Prostate gland (tissue), 2 donors: ENCODE measurements around the gene DCDC1. TPM values are rescaled to one million over a fixed set of nuclear protein-coding genes. Genes with fewer than 3 reads are reported as not detected.

Experiments
- DNase-seq: peaks from one replicate; pipeline ENCODE4 v3.0.0-alpha.2; 2019; ENCODE audit warnings: low spot score
- H3K27ac ChIP-seq, 2 donors: fragments of 200-600 bp; sonication (generic); 2 replicates each; pipeline ENCODE4 v1.5.1; 2017 to 2019
- H3K27me3 ChIP-seq: fragments of 200-600 bp; sonication (generic); replicated peaks from 2 replicates; pipeline ENCODE4 v1.5.1; 2019; ENCODE audit not compliant: insufficient read depth
- H3K36me3 ChIP-seq, 2 donors: fragments of 200-600 bp; sonication (generic); 1 replicate in 1 of 2; 2 replicates in 1 of 2; pipeline versions ENCODE4 v1.5.1 to v1.8.1; 2017 to 2019
- H3K4me1 ChIP-seq: fragments of 200-600 bp; sonication (generic); replicated peaks from 2 replicates; pipeline ENCODE4 v1.5.1; 2019
- H3K4me3 ChIP-seq, 2 donors: fragments of 200-600 bp; sonication (generic); 2 replicates each; pipeline ENCODE4 v1.5.1; 2017 to 2019
- H3K9me3 ChIP-seq: fragments of 200-600 bp; sonication (generic); 2 replicates; pipeline ENCODE4 v1.5.1; 2017
- POLR2A ChIP-seq: fragments of 450-650 bp; IDR thresholded peaks from one replicate; pipeline ENCODE4 v1.6.1; 2016; ENCODE audit warnings: antibody characterized with exemption, mild to moderate bottlenecking
- POLR2AphosphoS5 ChIP-seq: sonication (generic); formaldehyde crosslinking; IDR thresholded peaks from one replicate; pipeline ENCODE4 v1.6.1; 2017; ENCODE audit warnings: antibody characterized with exemption
- WGBS: methylation state at CpG from one replicate; pipeline ENCODE4 v1.1.5; 2018; 5-methylcytosine and 5-hydroxymethylcytosine counted together
- intact Hi-C: fragments of 100-400 bp; cut with DNase I; formaldehyde crosslinking; loops from one replicate; pipeline ENCODE4 v1.14.2; 2022
- total RNA-seq, 2 donors: library from RNA; depleted of rRNA; stranded (reverse); fragments of >200 nt; gene quantifications; one replicate each; pipeline ENCODE4 v1.1.0, GENCODE V29; 2016
- TF ChIP-seq, protein P1 (sequence below), 4 experiments: fragments of 200-600 bp in 2 of 4; fragments of 450-650 bp in 2 of 4; sonication (generic) in 2 of 4; IDR thresholded peaks; 1 replicate in 3 of 4; 2 replicates in 1 of 4; pipeline ENCODE4 v1.5.1; 2016 to 2019; ENCODE audit warnings: antibody characterized with exemption in 4 of 4, mild to moderate bottlenecking in 2 of 4, moderate library complexity in 2 of 4

Gene DCDC1
- total RNA-seq, 2 donors from 2014 or later: 0.36 to 2.5 TPM

DNA sequence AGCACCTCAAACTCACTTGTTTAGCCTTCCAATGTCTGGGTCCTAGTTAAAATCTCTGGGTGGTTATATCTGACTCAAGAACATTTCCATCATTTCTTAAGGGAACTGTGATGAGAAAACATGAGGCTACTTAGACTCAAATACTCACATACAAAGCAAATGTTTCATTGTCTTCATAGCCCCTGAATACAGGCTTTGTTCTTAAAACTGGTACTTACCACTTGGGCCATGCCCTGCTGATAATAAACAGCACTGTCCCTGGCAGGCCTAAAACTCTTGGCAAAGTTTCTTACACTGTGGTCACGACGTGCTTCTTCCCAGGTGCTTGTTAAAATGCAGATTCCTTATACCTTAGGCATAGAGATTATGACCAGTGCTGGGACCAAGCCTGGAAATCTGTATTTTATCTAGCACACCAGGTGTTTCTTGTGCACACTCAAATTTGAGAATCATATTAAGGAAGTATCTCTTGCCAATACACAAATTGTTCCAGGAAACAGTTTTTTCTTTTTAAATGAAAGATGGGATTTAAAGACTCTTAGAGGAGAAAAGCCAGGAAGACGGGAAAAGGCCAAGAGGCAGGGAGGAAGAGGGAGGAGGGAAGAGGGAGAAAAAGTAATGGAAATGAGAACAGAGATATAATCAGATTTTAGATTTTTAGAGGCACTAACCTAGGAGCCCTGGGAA lies 495.5 kb downstream of the DCDC1 start:
- 33% methylated on average over 3 of the region's 3 CpGs for WGBS
- Histone ChIP-seq H3K27me3 (no peaks in the 10 kb centered on the region), H3K27ac (no peak overlapping the region), H3K4me1 (no peaks in the 10 kb centered on the region), H3K4me3 (no peak overlapping the region), H3K9me3 (no peaks in the 10 kb centered on the region), H3K36me3 (no peaks in the 10 kb centered on the region)
- TF ChIP-seq, protein P1, sequence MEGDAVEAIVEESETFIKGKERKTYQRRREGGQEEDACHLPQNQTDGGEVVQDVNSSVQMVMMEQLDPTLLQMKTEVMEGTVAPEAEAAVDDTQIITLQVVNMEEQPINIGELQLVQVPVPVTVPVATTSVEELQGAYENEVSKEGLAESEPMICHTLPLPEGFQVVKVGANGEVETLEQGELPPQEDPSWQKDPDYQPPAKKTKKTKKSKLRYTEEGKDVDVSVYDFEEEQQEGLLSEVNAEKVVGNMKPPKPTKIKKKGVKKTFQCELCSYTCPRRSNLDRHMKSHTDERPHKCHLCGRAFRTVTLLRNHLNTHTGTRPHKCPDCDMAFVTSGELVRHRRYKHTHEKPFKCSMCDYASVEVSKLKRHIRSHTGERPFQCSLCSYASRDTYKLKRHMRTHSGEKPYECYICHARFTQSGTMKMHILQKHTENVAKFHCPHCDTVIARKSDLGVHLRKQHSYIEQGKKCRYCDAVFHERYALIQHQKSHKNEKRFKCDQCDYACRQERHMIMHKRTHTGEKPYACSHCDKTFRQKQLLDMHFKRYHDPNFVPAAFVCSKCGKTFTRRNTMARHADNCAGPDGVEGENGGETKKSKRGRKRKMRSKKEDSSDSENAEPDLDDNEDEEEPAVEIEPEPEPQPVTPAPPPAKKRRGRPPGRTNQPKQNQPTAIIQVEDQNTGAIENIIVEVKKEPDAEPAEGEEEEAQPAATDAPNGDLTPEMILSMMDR (IDR thresholded peaks at IDR 0.05): no peak
- TF ChIP-seq POLR2AphosphoS5 (no peak), POLR2A (no peak)
- intact Hi-C loops: no loop called here
- no peak for DNase-seq

DNA sequence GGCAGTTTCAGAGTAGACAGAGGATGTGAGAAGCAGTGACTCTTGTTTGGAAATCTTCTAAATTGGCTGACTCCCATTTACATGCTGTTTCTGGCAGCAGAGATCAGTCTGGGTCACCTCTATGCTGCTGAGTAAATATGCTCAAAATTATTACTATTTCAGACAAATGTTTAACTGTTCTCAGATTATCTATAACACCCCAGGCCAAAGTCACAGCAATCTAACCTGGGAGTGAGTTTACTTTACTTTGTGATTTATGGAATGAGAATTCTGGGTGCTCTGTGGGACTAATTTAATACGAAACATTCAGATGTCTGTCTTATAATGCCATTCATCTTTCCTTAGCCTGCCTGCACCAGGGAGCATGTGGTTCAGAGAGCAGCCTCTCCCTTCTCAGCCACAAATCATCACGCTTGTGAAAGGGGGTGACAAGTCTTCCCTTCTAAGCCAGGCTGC lies 500.9 kb downstream of the DCDC1 start:
- no peak overlapping the region for H3K27ac ChIP-seq
- intact Hi-C loops: no loop called here
- H3K9me3 ChIP-seq: no peaks in the 10 kb centered on the region
- H3K36me3 ChIP-seq: no peaks in the 10 kb centered on the region
- no peaks in the 10 kb centered on the region for H3K4me1 ChIP-seq
- TF ChIP-seq POLR2AphosphoS5: no peak
- TF ChIP-seq, protein P1 (IDR thresholded peaks at IDR 0.05): no peak
- TF ChIP-seq POLR2A: no peak
- no peaks in the 10 kb centered on the region for H3K27me3 ChIP-seq
- H3K4me3 ChIP-seq: no peak overlapping the region
- no peak for DNase-seq
- 42% methylated on average over 2 of the region's 2 CpGs for WGBS

DNA sequence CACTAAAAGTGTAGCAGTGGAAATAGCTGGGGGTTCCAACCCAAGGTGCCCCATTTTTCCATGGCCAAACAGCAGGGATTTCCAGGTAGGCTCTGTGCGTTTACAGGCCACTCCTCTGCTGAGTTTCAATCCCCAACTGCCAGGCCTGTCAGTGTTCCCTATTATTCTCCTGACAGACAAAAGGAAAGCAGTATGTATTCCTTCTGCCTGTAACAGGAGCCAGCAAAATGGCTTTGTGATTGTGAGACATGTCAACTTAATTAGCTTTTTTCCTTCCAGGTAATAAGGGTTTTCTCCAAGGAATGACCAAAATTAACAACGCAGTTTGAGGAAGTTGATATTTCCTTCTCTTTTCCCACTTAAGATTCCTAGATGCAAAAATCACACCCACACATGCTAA lies 506.3 kb downstream of the DCDC1 start:
- Histone ChIP-seq H3K27ac (no peak overlapping the region), H3K4me3 (no peak overlapping the region), H3K4me1 (no peaks in the 10 kb centered on the region), H3K27me3 (no peaks in the 10 kb centered on the region), H3K36me3 (no peaks in the 10 kb centered on the region), H3K9me3 (no peaks in the 10 kb centered on the region)
- WGBS: 51% methylated on average over 2 of the region's 2 CpGs
- intact Hi-C loops: no loop called here
- TF ChIP-seq POLR2A (no peak), POLR2AphosphoS5 (no peak)
- TF ChIP-seq, protein P1 (IDR thresholded peaks at IDR 0.05): no peak
- no peak for DNase-seq

DNA sequence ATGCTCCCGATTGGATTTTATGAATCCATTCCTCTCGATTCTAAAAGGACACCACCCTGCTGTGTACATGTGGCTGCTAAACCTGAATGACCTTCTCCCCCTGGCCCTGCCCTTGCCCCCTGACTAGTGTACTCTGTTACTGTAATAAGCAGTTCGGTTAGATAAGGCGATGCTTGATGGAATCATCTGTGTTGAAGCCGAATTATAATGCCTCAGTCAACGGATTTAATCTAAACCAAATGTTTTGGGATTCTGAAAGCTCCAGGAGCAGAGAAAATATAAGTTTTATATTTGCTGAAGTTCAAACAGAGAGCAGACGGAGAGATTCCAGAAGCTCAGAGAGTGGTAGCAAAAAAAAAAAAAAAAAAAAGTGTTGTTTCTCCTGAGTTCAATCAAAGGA lies 508.0 kb downstream of the DCDC1 start:
- intact Hi-C loops: no loop called here
- no peak for DNase-seq
- H3K4me1 ChIP-seq: no peaks in the 10 kb centered on the region
- 75% methylated on average over 7 of the region's 7 CpGs for WGBS
- no peak overlapping the region for H3K27ac ChIP-seq
- H3K27me3 ChIP-seq: no peaks in the 10 kb centered on the region
- H3K36me3 ChIP-seq: no peaks in the 10 kb centered on the region
- H3K4me3 ChIP-seq: no peak overlapping the region
- no peaks in the 10 kb centered on the region for H3K9me3 ChIP-seq
- TF ChIP-seq POLR2A: no peak
- TF ChIP-seq, protein P1 (IDR thresholded peaks at IDR 0.05): no peak
- no peak for TF ChIP-seq POLR2AphosphoS5

DNA sequence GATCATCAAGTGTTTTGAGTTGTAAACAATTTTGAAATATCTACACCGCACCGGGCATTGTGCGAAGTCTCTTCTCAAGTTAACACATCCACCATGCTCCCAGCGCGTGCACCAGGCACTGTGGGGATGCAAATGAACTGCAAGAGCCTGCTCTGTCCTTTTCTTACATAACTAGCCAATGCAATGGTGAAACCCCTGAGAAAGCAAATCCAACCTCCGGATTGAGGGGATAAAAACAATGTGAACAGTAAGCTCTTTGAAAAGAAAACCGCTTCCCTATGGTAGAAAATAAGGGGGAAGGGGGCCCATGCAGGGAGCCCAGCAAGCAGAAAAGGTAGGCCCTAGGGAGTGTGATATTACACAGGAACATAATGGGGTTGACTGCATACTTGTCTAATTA lies 508.5 kb downstream of the DCDC1 start:
- no peak for TF ChIP-seq POLR2AphosphoS5
- no peak for TF ChIP-seq POLR2A
- TF ChIP-seq, protein P1 (IDR thresholded peaks at IDR 0.05): no peak
- no peaks in the 10 kb centered on the region for H3K36me3 ChIP-seq
- no peak overlapping the region for H3K27ac ChIP-seq
- no peaks in the 10 kb centered on the region for H3K9me3 ChIP-seq
- H3K4me3 ChIP-seq: no peak overlapping the region
- DNase-seq: no peak
- intact Hi-C loops: no loop called here
- H3K27me3 ChIP-seq: no peaks in the 10 kb centered on the region
- WGBS: 83% methylated on average over 7 of the region's 7 CpGs
- H3K4me1 ChIP-seq: no peaks in the 10 kb centered on the region
